Pons (tissue), 1 donor: ENCODE measurements around the gene NOS1AP.
A peak's percentile ranks its signal among the peaks of the same experiment; 100 is the strongest.
"Not testable (repeated sequence)": the region's sequence is repeated elsewhere in the genome, so short reads cannot be mapped to it uniquely, and the experiment has no call there.

ENCODE experiments used
- DNase-seq: peaks from one replicate; pipeline ENCODE4 v3.0.0-alpha.2; 2016; ENCODE audit warnings: low spot score

Gene NOS1AP

DNA sequence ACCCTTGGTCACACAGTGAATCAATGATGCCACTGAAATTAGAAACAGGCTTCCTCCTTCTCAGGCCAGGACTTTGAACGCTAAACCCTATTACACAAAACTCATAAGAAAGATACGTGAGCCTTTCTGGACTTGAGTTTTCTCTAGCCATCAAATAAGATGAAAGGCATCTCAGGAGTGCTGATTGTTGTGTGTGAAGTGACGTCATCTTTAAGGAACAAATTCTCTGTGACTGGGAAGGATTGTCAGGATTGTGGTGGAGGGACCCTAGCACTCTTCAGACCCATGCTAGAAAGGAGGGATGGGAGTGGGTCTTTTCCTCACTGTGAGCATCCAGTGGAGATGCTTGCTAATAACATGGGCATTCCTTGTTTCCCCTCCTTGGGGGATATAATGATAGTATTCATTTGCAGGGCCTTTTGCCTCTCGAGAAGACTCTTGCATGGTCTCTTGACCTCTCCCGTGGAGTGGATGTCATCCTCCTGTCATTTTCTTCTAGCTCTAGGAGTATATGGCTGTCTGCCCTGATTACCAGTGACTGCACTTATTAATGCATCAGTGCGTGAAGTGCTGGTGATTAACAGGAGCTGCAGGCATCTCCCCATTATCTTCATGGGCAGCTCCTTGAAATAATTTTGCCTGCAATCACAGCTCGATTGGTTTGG lies 267.3 kb downstream of the NOS1AP start:
- no peak for DNase-seq

- DNase-seq, result no peak
Measured at GRCh38 chr1:162342452-162342983, 273.0 kb downstream of the NOS1AP start.

GRCh38 chr1:162343470-162343869 lies 274.0 kb downstream of the NOS1AP start:
- DNase-seq, result no peak

- DNase-seq, result no peak
Measured at GRCh38 chr1:162347281-162347680, 277.8 kb downstream of the NOS1AP start.

GRCh38 chr1:162349635-162350330 lies 280.3 kb downstream of the NOS1AP start:
- DNase-seq, result no peak

DNA sequence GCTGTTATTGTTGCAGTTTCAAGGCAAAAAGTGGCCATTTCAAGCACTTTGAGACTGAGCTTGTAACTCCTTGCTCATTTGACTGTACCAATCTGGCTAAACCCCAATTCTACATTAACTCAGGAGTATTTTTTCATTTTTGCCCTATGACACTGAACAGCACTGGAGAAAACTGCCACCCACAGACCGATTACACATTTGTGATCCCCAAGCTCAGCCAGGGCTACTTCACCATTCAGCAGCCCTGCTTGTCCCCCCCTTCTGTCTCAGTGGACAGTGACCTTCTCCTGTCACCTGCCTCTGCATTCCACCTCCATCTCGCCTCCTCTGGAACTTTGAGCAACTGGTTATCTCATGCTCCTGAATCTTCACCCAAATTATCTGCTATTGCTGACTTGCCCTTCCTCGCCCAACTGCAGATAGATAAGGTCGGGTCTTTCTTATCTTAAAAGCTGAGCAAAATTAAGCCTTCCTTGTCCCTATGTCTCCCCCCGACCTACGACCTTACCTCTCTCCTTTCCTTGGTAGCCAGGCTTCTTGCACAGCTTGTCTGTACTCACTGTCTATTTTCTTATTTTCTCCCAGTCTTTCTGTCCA lies 281.9 kb downstream of the NOS1AP start:
- no peak for DNase-seq

DNA sequence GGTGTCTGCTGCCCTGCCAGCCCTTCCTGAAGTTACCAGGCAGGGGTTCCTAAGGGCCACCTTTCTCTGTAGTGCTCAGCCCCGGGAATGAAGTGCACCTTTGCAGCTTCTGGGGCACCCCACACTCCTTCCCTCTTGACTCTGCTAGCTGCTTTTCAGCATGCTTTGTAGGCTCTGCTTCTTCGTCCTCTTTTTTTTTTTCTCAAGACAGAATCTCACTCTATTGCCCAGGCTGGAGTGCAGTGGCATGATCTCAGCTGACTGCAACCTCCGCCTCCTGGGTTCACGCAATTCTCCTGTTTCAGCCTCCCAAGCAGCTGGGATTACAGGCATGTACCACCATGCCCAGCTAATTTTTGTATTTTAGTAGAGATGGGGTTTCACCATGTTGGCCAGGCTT lies 282.4 kb downstream of the NOS1AP start:
- DNase-seq, result not testable (repeated sequence)

DNA sequence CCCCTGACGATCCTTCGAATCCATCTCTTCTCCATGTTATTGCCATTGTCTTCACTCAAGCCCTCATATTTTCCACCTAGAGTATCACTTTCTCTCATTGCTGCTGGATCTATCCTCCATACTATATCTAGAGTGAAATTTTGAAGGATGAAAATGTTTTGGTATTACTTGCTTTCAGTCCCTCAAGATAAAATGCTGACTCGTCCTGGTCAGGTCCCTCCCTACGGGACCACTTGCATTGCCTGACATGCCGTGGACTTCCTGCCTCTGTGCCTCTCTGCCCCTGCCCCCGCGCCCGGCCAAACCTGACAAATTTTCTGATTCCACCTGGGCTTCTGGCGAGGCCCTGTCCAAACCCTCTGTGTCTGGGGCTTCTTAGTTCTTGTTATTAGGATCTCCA lies 283.6 kb downstream of the NOS1AP start:
- no peak for DNase-seq

- DNase-seq, result no peak
Measured at GRCh38 chr1:162353702-162354101, 284.2 kb downstream of the NOS1AP start.

- peak; percentile 37 for DNase-seq
Measured at GRCh38 chr1:162357681-162358266, 288.3 kb downstream of the NOS1AP start.

DNA sequence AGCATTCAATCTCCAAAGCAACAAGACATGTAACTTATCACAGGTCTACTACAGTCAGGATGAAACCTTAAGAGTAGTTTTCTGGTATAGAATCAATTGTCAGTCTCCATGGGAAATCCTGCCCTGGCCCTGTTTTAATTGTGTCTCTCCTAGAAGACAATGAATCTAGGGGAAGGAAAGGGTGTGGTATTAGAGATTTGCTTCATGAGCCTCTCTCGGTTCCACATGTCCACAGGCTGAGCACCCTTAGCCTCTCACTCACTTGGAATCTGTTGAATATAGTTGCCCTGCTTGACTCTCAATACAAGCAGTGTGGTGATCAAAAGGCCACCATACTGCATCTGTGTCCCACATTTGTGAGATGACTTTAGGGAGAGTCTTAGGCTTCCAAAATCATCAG lies 289.4 kb downstream of the NOS1AP start:
- no peak for DNase-seq

DNA sequence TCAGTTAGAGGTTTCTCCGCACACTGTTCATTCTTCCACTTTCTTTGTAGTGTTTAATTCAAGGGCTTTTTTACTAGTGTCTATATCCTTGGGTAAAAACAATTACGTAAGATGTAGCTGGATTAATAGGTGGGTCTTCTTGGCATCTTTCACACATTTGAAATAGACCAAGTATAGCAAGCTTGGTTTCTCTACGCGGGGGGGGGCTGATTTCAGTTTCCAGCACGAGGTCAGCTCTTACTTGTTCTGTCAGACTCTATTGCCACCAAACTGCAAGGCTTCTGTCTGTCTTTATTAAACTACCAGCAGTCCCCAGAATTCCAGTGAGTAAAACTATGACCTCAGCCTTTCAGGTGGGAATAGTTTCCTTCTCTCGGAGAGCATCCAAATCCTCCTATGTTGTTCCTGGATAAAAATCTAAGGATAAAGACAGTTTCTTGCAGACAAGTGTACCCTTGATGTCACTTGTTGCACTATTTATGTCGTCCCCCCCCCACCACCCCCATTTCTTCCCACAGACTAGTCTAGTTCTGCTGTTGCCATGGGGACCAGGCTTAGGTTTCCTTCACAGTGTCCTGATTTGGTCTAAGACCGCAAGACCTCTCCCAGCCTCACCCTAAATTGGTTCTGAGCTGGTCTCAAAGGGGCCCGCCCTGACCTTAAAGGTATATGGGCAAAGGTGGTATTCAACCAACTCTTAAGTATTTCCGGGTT lies 290.2 kb downstream of the NOS1AP start:
- no peak for DNase-seq

DNA sequence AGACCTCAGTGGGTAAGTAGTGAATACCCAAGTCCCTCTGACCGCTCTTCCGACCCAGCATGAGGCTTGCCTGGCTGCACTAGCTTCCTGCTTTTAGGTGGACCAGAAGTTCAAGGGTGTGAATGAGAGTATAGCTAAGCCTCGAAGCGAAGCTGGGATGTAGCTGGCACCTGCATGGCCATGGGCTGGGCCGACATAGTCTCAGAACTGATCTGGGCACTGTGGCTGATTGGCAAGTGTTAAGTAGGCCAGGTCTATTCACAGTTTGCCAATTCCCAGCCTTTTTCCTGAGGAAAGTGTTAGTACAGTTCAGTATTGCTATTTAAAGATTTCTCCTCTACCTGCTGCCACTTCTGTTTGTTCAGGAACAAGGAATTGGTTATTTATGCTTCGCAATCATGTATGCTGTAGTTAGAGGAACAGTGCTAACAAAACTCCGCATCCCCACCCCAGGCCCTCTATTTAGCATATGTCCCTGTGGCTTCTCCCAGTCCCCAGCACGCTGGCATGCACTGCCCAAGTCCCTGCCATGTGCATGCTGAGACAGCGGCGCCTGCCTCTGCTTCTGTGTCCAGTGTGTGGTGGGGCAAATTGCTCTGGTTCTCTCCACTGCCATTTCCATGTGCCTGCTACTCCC lies 290.9 kb downstream of the NOS1AP start:
- no peak for DNase-seq

DNA sequence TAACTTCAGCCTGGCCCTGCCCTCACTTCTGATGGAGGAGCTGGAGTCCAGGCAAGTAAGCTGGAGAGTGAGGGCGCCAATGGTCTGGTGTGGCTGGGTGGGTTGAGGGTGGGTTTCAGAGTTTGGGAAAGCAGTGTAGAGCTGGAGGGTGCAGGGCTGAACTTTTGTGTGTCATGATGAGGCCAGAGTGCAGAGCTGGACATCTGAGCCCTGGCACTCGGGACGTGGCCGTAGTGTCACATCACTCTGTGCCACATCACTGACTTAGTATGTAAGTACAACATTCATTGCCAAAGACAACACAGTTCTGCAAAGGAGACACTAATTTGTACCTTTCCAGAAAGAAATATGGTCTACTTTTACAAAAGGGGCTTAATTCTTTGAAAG lies 291.4 kb downstream of the NOS1AP start:
- no peak for DNase-seq

- peak; percentile 3 for DNase-seq
Measured at GRCh38 chr1:162361349-162361748, 291.9 kb downstream of the NOS1AP start.

- no peak for DNase-seq
Measured at GRCh38 chr1:162363823-162364222, 294.3 kb downstream of the NOS1AP start.

DNA sequence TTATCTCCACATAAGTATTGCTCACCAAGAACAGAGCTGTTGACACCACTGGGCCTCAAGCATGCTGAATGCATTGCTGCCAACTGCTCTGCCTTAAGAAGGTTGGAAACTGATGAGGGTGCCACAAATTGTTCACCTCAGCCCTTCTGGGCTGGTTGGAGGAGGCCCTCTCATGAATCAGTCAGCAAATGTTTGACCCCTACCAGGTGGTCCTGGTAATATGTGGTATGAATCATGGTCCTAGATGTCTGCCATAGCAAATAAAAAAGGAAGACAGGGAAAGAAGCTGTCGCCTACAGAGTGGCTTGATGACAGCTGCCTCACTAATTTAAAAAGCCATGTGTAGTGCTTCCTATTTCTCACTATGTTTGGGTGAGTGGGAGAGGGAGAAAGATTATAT lies 295.0 kb downstream of the NOS1AP start:
- no peak for DNase-seq

DNA sequence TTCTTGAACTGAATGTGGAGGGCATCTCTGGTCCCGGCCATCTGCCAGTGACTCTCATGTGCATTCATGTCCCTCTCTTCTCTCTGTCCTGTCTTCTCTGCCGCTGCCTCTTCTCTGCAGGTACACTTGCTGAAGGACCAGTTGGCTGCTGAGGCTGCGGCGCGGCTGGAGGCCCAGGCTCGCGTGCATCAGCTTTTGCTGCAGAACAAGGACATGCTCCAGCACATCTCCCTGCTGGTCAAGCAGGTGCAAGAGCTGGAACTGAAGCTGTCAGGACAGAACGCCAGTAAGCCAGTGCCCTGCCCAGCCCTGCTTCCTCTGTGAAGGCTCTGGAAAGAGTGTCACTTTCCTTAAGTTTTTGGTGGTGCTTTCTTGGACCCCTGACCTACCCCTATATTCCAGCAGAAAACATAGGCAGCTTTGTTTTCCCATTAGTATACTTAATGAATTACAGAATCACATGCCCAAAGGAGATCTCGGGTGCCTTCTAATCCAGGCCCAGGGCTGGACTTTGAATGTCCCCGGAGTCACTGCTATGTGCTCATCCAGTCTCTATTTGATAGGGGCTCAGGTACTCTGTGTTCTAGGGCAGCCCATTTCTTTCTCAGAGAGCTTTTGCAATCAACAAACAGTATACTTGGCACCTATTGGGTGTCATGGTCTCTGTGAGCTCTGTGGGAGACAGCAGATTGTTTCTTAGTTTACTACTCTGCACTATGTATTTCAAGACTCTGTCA lies 296.0 kb downstream of the NOS1AP start:
- DNase-seq, result no peak

- no peak for DNase-seq
Measured at GRCh38 chr1:162366149-162366548, 296.7 kb downstream of the NOS1AP start.

DNA sequence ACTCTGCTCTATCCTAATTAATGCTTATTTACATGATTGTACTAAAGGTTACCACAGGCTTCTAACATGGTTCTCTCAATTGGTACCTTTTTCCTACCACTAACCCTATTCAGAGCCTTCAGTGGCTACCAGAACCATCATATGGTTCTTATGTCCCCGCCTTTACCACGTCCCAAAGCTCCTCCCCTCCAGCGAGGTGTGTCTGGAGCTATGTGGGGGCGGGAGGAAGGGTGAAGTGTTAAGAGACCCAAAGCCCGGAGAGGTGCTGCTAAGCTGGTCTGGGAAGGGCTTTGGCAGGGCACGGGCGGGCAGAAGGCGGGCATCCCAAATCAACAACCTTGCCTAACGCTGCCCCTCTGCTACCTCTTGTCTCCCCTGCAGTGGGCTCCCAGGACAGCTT lies 297.2 kb downstream of the NOS1AP start:
- DNase-seq, result no peak

DNA sequence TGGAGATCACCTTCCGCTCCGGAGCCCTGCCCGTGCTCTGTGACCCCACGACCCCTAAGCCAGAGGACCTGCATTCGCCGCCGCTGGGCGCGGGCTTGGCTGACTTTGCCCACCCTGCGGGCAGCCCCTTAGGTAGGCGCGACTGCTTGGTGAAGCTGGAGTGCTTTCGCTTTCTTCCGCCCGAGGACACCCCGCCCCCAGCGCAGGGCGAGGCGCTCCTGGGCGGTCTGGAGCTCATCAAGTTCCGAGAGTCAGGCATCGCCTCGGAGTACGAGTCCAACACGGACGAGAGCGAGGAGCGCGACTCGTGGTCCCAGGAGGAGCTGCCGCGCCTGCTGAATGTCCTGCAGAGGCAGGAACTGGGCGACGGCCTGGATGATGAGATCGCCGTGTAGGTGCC lies 297.6 kb downstream of the NOS1AP start:
- no peak for DNase-seq
